Measurements from ENCODE around the gene PDE4B. TPM values are rescaled to one million over a fixed set of nuclear protein-coding genes. Genes with fewer than 3 reads are reported as not detected.

The PDE4B gene
- total RNA-seq, 1 donor from 2014 or later: 7.6 TPM

DNA sequence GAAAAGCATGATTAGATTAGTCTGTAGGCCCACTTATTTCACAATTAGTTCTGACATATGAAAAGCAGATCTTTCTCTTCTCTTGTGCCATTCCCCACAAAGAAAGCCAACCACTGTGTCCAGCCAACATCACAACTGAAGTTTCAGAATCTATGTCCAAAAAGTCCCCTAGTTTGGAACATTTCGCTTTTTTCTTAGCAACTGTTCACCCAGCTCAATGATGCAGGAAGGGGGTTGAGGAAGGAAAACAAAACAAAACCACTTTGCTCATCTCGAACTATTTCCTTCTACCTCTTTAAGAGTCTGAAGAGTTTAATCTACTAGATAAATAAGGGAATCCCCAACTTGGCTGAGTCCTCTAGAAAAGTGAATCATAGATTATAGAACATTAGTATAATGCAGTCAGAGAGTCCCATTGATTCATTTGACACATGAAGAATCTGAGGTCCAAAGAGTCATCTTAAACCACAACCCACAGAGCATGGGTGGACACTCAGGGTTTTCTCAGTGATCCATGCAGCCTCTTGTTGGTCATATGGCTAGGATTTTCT is 581.9 kb downstream of the PDE4B start:
- Histone ChIP-seq H3K79me2 (ENCODE audit: insufficient read depth, low read length) (no peaks in the 10 kb centered on the region), H3K9ac (ENCODE audit: low read length) (no peak overlapping the region), H3K27ac (ENCODE audit: low read depth, low read length) (no peak overlapping the region), H4K20me1 (ENCODE audit: insufficient read depth, low read length) (no peaks in the 10 kb centered on the region), H2AFZ (ENCODE audit: low read depth, low read length) (no peak overlapping the region), H3K4me1 (ENCODE audit: insufficient read depth, low read length) (peaks cover 28% of the 10 kb centered on the region), H3K36me3 (ENCODE audit: insufficient read depth, low read length) (no peaks in the 10 kb centered on the region), H3K4me2 (ENCODE audit: low read length) (peak overlapping the region; percentile 68), H3K4me3 (ENCODE audit: insufficient read depth, low read depth, low read length) (no peak overlapping the region), H3K27me3 (ENCODE audit: insufficient read depth, low read length) (no peaks in the 10 kb centered on the region), H3K9me3 (ENCODE audit: insufficient read depth, low read depth, low read length) (no peaks in the 10 kb centered on the region)
- Mint-ChIP-seq H3K4me1 (ENCODE audit: low read depth, unreplicated experiment) (peaks cover 36% of the 10 kb centered on the region), H3K27me3 (ENCODE audit: low read depth, unreplicated experiment) (no peaks in the 10 kb centered on the region), H3K9me3 (ENCODE audit: unreplicated experiment) (no peaks in the 10 kb centered on the region), H3K36me3 (ENCODE audit: low read depth, unreplicated experiment) (peaks cover 11% of the 10 kb centered on the region), H3K27ac (ENCODE audit: unreplicated experiment) (no peak overlapping the region), H3K4me3 (ENCODE audit: unreplicated experiment) (no peak overlapping the region)
- TF ChIP-seq EZH2 (IDR thresholded peaks at IDR 0.05; ENCODE audit: insufficient read depth, low read length): no peak
- TF ChIP-seq CTCF (IDR thresholded peaks at IDR 0.05; ENCODE audit: insufficient read depth, low read depth, low read length): no peak
- DNase-seq (ENCODE audit: low read depth): peak; percentile 95
- peak; percentile 97 for FAIRE-seq

DNA sequence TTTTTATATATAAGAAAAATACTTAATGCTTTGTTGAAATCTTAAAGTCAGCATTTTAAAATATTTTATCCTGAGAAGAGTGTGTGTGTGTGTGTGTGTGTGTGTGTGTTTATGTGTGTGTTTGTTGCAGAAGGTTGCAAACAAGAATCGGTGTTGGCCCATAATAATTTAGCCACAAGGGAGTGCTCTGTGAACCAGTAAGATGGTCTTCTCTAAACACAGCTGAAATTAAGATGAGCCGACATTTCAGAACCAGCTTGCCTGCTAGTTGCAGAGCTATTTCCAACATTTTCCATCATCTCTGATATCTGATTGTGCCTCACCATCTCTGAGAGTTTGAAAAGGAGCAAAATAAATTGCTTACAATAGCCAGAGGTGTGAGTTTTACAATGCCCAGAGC is 582.4 kb downstream of the PDE4B start:
- H3K36me3 ChIP-seq (ENCODE audit: insufficient read depth, low read length): no peaks in the 10 kb centered on the region
- H3K27ac Mint-ChIP-seq (ENCODE audit: unreplicated experiment): no peak overlapping the region
- H3K36me3 Mint-ChIP-seq (ENCODE audit: low read depth, unreplicated experiment): peaks cover 11% of the 10 kb centered on the region
- H3K4me1 ChIP-seq (ENCODE audit: insufficient read depth, low read length): peaks cover 28% of the 10 kb centered on the region
- peak overlapping the region; percentile 68 for H3K4me2 ChIP-seq (ENCODE audit: low read length)
- H3K9ac ChIP-seq (ENCODE audit: low read length): no peak overlapping the region
- no peaks in the 10 kb centered on the region for H3K27me3 ChIP-seq (ENCODE audit: insufficient read depth, low read length)
- H3K9me3 ChIP-seq (ENCODE audit: insufficient read depth, low read depth, low read length): no peaks in the 10 kb centered on the region
- no peak overlapping the region for H3K4me3 Mint-ChIP-seq (ENCODE audit: unreplicated experiment)
- H3K27ac ChIP-seq (ENCODE audit: low read depth, low read length): no peak overlapping the region
- no peak overlapping the region for H2AFZ ChIP-seq (ENCODE audit: low read depth, low read length)
- TF ChIP-seq CTCF (IDR thresholded peaks at IDR 0.05; ENCODE audit: insufficient read depth, low read depth, low read length): no peak
- no peak for TF ChIP-seq EZH2 (IDR thresholded peaks at IDR 0.05; ENCODE audit: insufficient read depth, low read length)
- H3K79me2 ChIP-seq (ENCODE audit: insufficient read depth, low read length): no peaks in the 10 kb centered on the region
- FAIRE-seq (no peak), DNase-seq (ENCODE audit: low read depth) (no peak)
- H3K27me3 Mint-ChIP-seq (ENCODE audit: low read depth, unreplicated experiment): no peaks in the 10 kb centered on the region
- H3K4me1 Mint-ChIP-seq (ENCODE audit: low read depth, unreplicated experiment): peaks cover 36% of the 10 kb centered on the region
- H4K20me1 ChIP-seq (ENCODE audit: insufficient read depth, low read length): no peaks in the 10 kb centered on the region
- no peaks in the 10 kb centered on the region for H3K9me3 Mint-ChIP-seq (ENCODE audit: unreplicated experiment)
- no peak overlapping the region for H3K4me3 ChIP-seq (ENCODE audit: insufficient read depth, low read depth, low read length)

GRCh38 chr1:66380452-66381212 is 587.9 kb downstream of the PDE4B start:
- no peaks in the 10 kb centered on the region for H3K36me3 ChIP-seq (ENCODE audit: insufficient read depth, low read length)
- no peak overlapping the region for H3K27ac ChIP-seq (ENCODE audit: low read depth, low read length)
- H3K4me2 ChIP-seq (ENCODE audit: low read length): no peak overlapping the region
- H3K36me3 Mint-ChIP-seq (ENCODE audit: low read depth, unreplicated experiment): peaks cover 7% of the 10 kb centered on the region
- H2AFZ ChIP-seq (ENCODE audit: low read depth, low read length): no peak overlapping the region
- no peak for TF ChIP-seq CTCF (IDR thresholded peaks at IDR 0.05; ENCODE audit: insufficient read depth, low read depth, low read length)
- TF ChIP-seq EZH2 (IDR thresholded peaks at IDR 0.05; ENCODE audit: insufficient read depth, low read length): no peak
- H3K9ac ChIP-seq (ENCODE audit: low read length): no peak overlapping the region
- H3K27me3 Mint-ChIP-seq (ENCODE audit: low read depth, unreplicated experiment): no peaks in the 10 kb centered on the region
- no peak overlapping the region for H3K4me3 Mint-ChIP-seq (ENCODE audit: unreplicated experiment)
- H3K4me1 ChIP-seq (ENCODE audit: insufficient read depth, low read length): no peaks in the 10 kb centered on the region
- no peaks in the 10 kb centered on the region for H3K79me2 ChIP-seq (ENCODE audit: insufficient read depth, low read length)
- H3K27ac Mint-ChIP-seq (ENCODE audit: unreplicated experiment): no peak overlapping the region
- no peak overlapping the region for H3K4me3 ChIP-seq (ENCODE audit: insufficient read depth, low read depth, low read length)
- DNase-seq (ENCODE audit: low read depth): no peak
- no peaks in the 10 kb centered on the region for H3K27me3 ChIP-seq (ENCODE audit: insufficient read depth, low read length)
- no peaks in the 10 kb centered on the region for H3K9me3 ChIP-seq (ENCODE audit: insufficient read depth, low read depth, low read length)
- H3K9me3 Mint-ChIP-seq (ENCODE audit: unreplicated experiment): peaks cover 9% of the 10 kb centered on the region
- no peak for FAIRE-seq
- no peaks in the 10 kb centered on the region for H3K4me1 Mint-ChIP-seq (ENCODE audit: low read depth, unreplicated experiment)
- H4K20me1 ChIP-seq (ENCODE audit: insufficient read depth, low read length): no peaks in the 10 kb centered on the region
